GM19035 (cell line): ENCODE results near the gene ARID2.

Experiments used
- ATAC-seq: cut with Tn5 transposase; IDR thresholded peaks from one replicate; pipeline ENCODE4 v1.9.1; 2021; ENCODE audit not compliant: unreplicated experiment

Gene ARID2

DNA sequence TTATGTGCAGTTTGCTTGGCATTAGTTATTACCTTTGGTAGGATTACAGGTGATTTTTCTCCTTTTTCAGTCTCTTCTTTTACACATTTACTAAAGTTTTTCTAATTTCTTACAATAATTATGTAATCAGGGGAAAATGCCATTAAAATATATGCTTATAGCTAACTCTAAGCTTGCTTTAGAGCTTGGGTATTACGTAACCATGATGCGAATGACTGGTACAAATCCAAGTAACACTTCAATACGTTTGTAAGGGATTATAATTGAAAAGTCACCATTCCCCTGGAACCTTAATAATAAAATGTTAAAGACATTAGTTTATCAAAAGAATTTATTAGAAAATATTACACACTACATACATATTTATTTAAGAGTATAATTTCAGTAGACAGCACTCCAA is 189.3 kb downstream of the ARID2 start:
- no peak for ATAC-seq

DNA sequence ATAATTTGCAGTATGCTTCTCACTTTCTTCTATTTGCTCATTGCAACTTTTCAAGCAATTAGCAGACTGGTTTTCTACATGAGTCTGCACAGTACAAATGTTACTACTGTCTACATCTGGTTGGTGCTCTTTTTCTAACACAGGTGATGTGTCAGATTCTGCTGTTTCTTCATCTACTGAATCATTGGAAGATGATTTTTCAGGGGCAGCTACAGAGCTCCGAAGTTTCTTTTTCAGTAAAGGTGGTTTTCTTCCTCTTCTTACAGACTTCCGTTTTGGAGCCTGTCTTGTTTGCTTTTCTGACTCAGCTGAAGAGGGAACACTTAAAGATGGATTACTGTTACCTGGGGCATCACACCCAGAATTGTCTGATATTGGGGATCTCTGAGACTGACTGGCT is 198.8 kb downstream of the ARID2 start:
- no peak for ATAC-seq

DNA sequence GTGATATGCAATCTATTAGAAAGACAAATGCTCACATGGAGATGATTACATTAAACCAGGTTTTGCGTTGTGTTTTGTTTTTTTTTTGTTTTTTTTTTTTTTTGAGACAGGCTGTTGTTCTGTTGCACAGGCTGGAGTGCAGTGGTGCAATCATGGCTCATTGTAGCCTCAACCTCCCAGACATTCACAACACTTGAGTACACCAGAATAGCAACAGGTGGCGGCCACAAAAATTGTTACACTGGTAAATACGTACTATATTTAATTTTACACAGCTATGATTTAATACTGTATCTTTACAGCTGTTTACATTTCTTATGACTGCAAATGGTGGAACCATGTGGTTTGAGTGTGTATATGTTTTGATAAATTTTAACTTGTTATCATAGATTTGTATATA is 200.9 kb downstream of the ARID2 start:
- no peak for ATAC-seq

DNA sequence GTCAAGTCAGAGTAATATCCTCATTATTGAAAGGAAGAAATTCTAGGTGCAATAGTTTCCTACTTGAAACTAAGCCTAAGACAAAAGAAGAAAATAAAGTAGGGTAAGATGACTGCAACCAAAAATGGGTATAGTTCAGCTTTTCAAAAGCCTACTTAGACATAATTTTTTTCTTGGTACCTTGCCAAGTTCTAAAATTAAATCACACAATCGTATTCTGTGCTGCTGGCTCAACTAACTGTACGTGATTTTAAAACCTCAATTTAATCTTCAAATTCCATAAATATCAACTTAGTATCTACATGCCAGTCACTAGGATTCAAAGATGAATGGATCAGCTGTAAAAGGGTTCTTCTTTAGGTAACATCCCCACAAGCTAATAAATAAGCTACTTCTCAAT is 204.0 kb downstream of the ARID2 start:
- ATAC-seq, result no peak

DNA sequence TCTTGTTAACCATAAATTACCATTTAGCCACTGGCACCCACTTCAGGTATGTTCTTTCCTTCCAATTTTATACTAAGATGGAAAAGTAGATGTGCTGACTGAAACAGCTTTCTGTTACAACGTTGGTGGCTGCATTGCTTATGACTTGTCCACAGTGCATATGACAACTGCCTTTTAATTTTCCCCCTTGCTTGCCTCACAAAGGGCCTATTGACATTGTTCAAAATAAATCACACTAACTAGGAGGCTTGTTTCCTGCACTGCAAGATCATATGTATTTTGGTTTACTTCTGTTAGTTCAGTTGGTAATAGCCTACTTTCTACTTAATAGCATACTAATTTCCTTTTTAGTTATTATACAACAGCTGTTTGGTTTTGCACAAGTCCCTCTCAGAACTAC is 205.4 kb downstream of the ARID2 start:
- no peak for ATAC-seq

DNA sequence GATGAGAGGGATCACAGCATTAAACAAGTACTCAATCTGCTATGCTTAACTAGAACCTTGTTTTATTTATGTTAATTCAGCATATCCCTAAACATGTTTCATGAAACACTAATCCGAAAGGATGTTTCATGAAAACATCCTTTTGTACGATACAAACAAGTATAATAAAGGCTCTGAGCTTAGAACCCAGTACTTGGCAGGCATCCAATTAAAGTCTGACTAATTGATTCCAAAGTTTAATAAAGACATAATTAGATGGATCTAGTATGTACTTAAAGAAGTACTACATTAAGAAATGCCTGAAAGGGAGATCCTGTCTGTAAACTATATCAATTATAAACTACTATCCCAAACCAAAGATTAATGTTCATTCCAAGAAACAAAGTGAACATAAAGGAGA is 209.1 kb downstream of the ARID2 start:
- no peak for ATAC-seq

DNA sequence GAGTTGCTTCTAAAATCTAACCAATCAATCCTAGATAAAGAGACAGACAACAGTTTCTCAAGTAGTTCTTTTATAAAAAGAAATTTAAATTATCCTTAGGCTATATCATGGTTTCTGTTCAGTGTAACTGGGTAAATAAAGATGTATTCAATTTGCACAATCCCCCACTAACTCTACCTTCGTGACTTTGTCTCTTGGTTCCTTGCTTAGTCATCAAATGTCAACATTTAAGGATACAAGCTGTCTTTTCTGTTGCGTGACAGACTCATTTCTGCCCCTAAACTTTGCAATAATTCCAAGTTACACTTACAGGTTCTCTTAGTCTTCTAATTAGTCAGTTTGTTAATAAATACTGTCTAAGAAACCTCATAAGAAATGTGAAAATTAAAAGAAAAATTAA is 210.3 kb downstream of the ARID2 start:
- no peak for ATAC-seq

DNA sequence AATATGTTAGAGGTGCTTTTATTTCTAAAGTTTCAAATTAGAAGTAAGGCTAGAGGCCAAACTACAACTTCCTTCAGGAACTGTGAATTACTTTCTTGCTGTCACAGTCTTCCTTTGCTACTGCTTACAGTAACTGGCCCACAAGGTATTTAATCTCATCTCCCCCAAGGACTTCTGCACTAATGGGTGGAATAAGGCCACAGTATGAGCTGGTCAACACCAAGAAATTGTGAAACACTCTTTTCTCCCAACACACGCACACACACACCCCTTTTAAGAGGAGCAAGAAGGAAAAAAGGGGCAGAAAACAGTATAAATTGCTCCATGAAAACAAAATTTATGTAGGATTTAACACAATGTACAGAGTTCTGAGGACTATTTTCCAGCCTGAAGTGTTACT is 215.3 kb downstream of the ARID2 start:
- ATAC-seq, result no peak

DNA sequence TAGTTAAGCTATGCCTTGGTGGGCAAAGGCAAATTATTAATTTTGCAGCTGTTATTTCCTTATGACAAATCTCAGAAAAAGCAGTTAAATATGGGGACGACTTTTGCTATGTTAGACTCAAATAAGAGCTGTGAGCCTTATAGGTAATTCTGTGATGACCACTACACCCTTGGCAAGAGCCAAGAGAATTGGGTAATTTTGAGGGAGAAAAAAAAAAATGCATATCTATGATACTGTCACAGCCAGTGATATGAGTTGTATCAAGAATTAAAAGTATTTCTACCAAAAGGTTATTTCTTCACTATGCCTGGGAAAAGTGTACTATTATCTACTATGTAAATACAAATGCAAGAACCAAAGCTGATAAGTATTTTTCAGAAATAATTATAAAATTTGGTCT is 216.9 kb downstream of the ARID2 start:
- no peak for ATAC-seq

DNA sequence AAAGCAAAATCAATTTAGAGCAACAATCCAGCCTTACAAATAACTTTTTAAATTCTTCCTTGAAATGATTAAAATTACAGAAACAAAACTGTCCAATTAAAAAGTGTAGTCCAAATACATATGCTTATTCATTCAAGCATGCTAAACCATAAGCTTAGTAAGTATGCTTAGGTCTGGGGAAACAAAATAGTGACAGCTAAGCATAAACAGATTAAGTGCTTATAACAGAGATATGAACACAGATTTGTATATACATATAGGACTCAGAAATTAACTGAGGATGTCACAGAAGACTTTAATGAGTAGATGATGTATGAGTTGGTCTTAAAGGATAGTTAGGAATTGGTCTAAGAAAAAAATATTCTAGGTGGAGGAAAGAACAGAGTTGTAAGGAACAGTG is 219.0 kb downstream of the ARID2 start:
- ATAC-seq, result no peak
